Smooth muscle cell (in vitro differentiated cells): ENCODE measurements around the gene SAMD8. TPM values are rescaled to one million over a fixed set of nuclear protein-coding genes. Genes with fewer than 3 reads are reported as not detected.
"Not testable (repeated sequence)": the region's sequence is repeated elsewhere in the genome, so short reads cannot be mapped to it uniquely, and the experiment has no call there.

ENCODE experiments used
- DNase-seq: peaks from one replicate; lab custom pipeline; 2025; ENCODE audit not compliant: unreplicated experiment; lab: John Stamatoyannopoulos, UW
- H2AFZ ChIP-seq: fragments of 200-600 bp; sonication (generic); 2 replicates; pipeline ENCODE4 v1.6.0; 2016; ENCODE audit warnings: antibody characterized with exemption, low read depth, mild to moderate bottlenecking
- H3F3A ChIP-seq: fragments of 200-600 bp; sonication (generic); 2 replicates; pipeline ENCODE4 v1.6.0; 2017; ENCODE audit warnings: antibody characterized with exemption, low read depth
- H3K27ac ChIP-seq: fragments of 200-600 bp; sonication (generic); 2 replicates; pipeline ENCODE4 v1.5.1; 2016; ENCODE audit warnings: low read depth, mild to moderate bottlenecking
- H3K27me3 ChIP-seq: fragments of 200-600 bp; sonication (generic); 2 replicates; pipeline ENCODE4 v1.6.1; 2016; ENCODE audit warnings: low read depth, mild to moderate bottlenecking
- H3K36me3 ChIP-seq: fragments of 200-600 bp; sonication (generic); 2 replicates; pipeline ENCODE4 v1.5.1; 2016; ENCODE audit warnings: low read depth
- H3K4me1 ChIP-seq: fragments of 200-600 bp; sonication (generic); 2 replicates; pipeline ENCODE4 v1.5.1; 2016; ENCODE audit warnings: low read depth
- H3K4me2 ChIP-seq: fragments of 200-600 bp; sonication (generic); 2 replicates; pipeline ENCODE4 v1.6.0; 2016; ENCODE audit warnings: mild to moderate bottlenecking
- H3K4me3 ChIP-seq: fragments of 200-600 bp; sonication (generic); 2 replicates; pipeline ENCODE4 v1.5.1; 2016; ENCODE audit warnings: mild to moderate bottlenecking
- H3K79me2 ChIP-seq: fragments of 200-600 bp; sonication (generic); 2 replicates; pipeline ENCODE4 v1.6.0; 2016; ENCODE audit warnings: low read depth, mild to moderate bottlenecking
- H3K9ac ChIP-seq: fragments of 200-600 bp; sonication (generic); 2 replicates; pipeline ENCODE4 v1.6.0; 2016; ENCODE audit warnings: low read depth
- H3K9me3 ChIP-seq: fragments of 200-600 bp; sonication (generic); replicated peaks from 2 replicates; pipeline ENCODE4 v1.5.1; 2016; ENCODE audit warnings: low read depth
- H4K20me1 ChIP-seq: fragments of 200-600 bp; sonication (generic); 2 replicates; pipeline ENCODE4 v1.6.0; 2016; ENCODE audit warnings: low read depth
- CTCF ChIP-seq: fragments of 200-600 bp; sonication (generic); IDR thresholded peaks from 2 replicates; pipeline ENCODE4 v1.5.1; 2017; ENCODE audit warnings: borderline replicate concordance, mild to moderate bottlenecking, antibody characterized with exemption; ENCODE audit not compliant: insufficient read depth, poor library complexity, severe bottlenecking
- WGBS: methylation state at CpG from one replicate; pipeline ENCODE4 v1.1.7; 2016; ENCODE audit warnings: low lambda C conversion rate; 5-methylcytosine and 5-hydroxymethylcytosine counted together
- polyA plus RNA-seq: library from polyadenylated mRNA; unstranded; fragments of >200 nt; fragmentation: Nextera tagmentation; extraction: Ambion mirVana; gene quantifications from 2 replicates; pipeline ENCODE4 v1.2.1, GENCODE V29; 2016
- total RNA-seq: library from RNA; depleted of rRNA; stranded (reverse); fragments of >200 nt; gene quantifications from 2 replicates; pipeline ENCODE4 v1.2.3, GENCODE V29; 2014

Gene SAMD8
- total and polyA plus RNA-seq, 2 experiments from 2014 or later = 7.4 to 30.1 TPM

- H3K27me3 ChIP-seq = no peaks in the 10 kb centered on the region
- H4K20me1 ChIP-seq = no peaks in the 10 kb centered on the region
- TF ChIP-seq CTCF = no peak
- peaks cover 5% of the 10 kb centered on the region for H3F3A ChIP-seq
- H3K79me2 ChIP-seq = no peaks in the 10 kb centered on the region
- no peaks in the 10 kb centered on the region for H3K9me3 ChIP-seq
- no peaks in the 10 kb centered on the region for H3K4me1 ChIP-seq
- no peak overlapping the region for H3K9ac ChIP-seq
- 75% methylated on average over 2 of the region's 2 CpGs for WGBS
- no peaks in the 10 kb centered on the region for H3K36me3 ChIP-seq
- no peak overlapping the region for H3K4me3 ChIP-seq
- H2AFZ ChIP-seq = no peak overlapping the region
- no peak overlapping the region for H3K27ac ChIP-seq
- no peak overlapping the region for H3K4me2 ChIP-seq
- no peak for DNase-seq
Observed at GRCh38 chr10:75197906-75198305, 86.5 kb downstream of the SAMD8 start.

- not testable (repeated sequence) for H3K27ac ChIP-seq, H3K9me3 ChIP-seq, H3K36me3 ChIP-seq, DNase-seq, H3K79me2 ChIP-seq, H4K20me1 ChIP-seq, H3K4me1 ChIP-seq, H2AFZ ChIP-seq, H3K4me3 ChIP-seq, H3K9ac ChIP-seq, H3F3A ChIP-seq, H3K27me3 ChIP-seq, H3K4me2 ChIP-seq
- WGBS = 92% methylated on average over 6 of the region's 6 CpGs
Observed at GRCh38 chr10:75199949-75200348, 88.5 kb downstream of the SAMD8 start.

GRCh38 chr10:75201793-75202307, 90.4 kb downstream of the SAMD8 start:
- no peak for DNase-seq
- Histone ChIP-seq H3K27ac (no peak overlapping the region), H3K79me2 (no peaks in the 10 kb centered on the region), H3K4me2 (no peak overlapping the region), H3K36me3 (no peaks in the 10 kb centered on the region), H3K27me3 (no peaks in the 10 kb centered on the region), H3F3A (no peaks in the 10 kb centered on the region), H4K20me1 (no peaks in the 10 kb centered on the region), H3K9me3 (no peaks in the 10 kb centered on the region), H3K9ac (no peak overlapping the region), H3K4me3 (no peak overlapping the region), H3K4me1 (no peaks in the 10 kb centered on the region), H2AFZ (no peak overlapping the region)
- no peak for TF ChIP-seq CTCF
- 87% methylated on average over 9 of the region's 9 CpGs for WGBS

GRCh38 chr10:75202321-75203045, 91.0 kb downstream of the SAMD8 start:
- WGBS = 83% methylated on average over 1 of the region's 1 CpG
- H3F3A ChIP-seq = peaks cover under 1% of the 10 kb centered on the region
- H2AFZ ChIP-seq = no peak overlapping the region
- H3K4me3 ChIP-seq = no peak overlapping the region
- no peaks in the 10 kb centered on the region for H3K9me3 ChIP-seq
- TF ChIP-seq CTCF = no peak
- H3K36me3 ChIP-seq = no peaks in the 10 kb centered on the region
- no peak overlapping the region for H3K4me2 ChIP-seq
- no peaks in the 10 kb centered on the region for H4K20me1 ChIP-seq
- H3K9ac ChIP-seq = no peak overlapping the region
- H3K27me3 ChIP-seq = no peaks in the 10 kb centered on the region
- H3K27ac ChIP-seq = no peak overlapping the region
- no peaks in the 10 kb centered on the region for H3K79me2 ChIP-seq
- H3K4me1 ChIP-seq = no peaks in the 10 kb centered on the region
- DNase-seq = no peak

GRCh38 chr10:75203046-75203620, 91.7 kb downstream of the SAMD8 start:
- H3K27ac ChIP-seq = peak overlapping the region; percentile 24
- not testable (repeated sequence) for H3K9me3 ChIP-seq, H3F3A ChIP-seq, H3K79me2 ChIP-seq, H3K4me1 ChIP-seq, H3K4me2 ChIP-seq, H3K9ac ChIP-seq, H3K4me3 ChIP-seq, DNase-seq, H4K20me1 ChIP-seq, H3K27me3 ChIP-seq, H3K36me3 ChIP-seq, H2AFZ ChIP-seq
- WGBS = 91% methylated on average over 11 of the region's 11 CpGs
